GM21737 (cell line): Measurements from ENCODE around the gene SRRT.
A peak's percentile ranks its signal among the peaks of the same experiment; 100 is the strongest.

Experiments
- ATAC-seq: cut with Tn5 transposase; IDR thresholded peaks from one replicate; pipeline ENCODE4 v1.9.1; 2021; ENCODE audit warnings: mild to moderate bottlenecking, moderate library complexity; ENCODE audit not compliant: unreplicated experiment

The SRRT gene

DNA sequence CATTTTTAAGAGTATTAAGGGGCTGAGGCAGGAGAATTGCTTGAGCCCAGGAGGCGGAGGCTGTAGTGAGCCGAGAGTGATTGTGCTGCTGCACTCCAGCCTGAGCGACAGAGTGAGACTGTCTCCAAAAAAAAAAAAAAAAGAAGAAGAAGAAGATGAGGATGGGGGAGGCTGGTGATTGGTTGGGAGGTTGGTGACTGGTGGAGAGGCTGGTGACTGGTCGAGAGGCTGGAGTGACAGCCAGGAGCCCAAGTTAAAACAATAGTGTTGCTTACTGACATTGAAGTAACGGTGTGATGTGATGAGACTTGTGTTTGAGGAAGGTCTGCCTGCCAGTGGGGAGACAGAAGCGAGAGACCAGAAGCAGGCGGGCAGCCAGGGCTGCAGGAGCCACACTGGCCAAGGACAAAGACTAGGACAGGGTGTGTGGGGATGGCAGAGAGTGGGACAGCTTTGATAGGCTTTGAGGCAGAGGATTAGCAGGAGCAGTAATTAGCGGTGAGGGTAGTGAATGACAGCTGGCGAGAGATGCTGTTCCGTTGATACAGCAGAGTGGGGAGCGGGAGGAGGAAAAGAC is 4.9 kb downstream of the SRRT start:
- no peak for ATAC-seq

DNA sequence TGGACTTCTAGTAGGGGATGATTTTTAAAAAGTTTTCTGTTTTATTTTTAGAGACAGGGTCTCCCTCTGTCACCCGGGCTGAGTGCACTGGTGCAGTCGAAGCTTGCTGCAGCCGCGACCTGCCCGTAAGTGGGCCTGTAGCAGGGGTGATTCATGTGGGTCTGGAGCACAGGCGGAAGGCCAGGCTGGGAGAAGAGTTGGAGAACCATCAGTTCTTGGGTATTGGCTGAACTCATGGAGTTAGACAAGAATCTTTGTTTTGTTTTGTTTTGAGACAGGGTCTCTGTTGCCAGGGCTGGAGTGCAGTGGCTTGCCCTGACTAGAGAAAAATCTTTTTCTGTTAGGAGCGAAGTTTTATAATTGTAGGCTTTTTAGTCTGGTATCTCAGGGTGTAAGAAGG is 5.7 kb downstream of the SRRT start:
- no peak for ATAC-seq

DNA sequence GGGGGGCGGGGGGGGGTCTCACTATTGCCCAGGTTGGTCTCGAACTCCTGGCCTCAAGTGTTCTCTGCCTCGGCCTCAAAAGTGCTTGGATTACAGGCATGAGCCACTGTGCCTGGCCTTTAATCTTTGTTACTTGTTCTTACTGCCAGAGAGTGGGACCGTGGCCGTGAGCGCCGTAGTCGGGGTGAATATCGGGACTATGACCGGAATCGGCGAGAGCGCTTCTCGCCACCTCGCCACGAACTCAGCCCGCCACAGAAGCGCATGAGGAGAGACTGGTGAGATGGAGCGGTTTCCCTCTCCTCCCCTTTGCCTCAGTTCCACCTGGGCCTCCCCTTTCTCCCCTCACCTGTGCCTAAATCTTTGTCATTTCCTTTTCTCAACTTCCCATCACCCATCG is 6.2 kb downstream of the SRRT start:
- no peak for ATAC-seq

DNA sequence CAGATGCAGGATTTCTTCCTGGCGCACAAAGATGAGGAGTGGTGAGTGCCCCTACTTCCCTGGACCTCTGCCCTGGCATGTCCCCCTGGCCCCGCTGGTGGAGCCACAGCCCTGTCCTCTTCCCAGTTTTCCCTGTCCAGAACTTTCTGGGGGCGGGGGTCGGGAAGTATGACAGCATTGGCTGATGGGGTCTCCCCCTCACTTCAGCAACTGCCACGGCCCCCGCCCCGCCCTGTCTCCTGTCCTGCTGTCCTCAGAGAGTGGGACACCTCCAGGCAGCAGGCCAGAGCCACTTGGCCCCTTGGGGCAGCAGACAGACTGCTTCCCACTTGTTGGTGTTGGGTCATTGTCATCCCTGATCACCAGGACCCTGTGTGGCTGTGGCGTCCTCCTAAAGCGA is 7.3 kb downstream of the SRRT start:
- ATAC-seq: no peak

DNA sequence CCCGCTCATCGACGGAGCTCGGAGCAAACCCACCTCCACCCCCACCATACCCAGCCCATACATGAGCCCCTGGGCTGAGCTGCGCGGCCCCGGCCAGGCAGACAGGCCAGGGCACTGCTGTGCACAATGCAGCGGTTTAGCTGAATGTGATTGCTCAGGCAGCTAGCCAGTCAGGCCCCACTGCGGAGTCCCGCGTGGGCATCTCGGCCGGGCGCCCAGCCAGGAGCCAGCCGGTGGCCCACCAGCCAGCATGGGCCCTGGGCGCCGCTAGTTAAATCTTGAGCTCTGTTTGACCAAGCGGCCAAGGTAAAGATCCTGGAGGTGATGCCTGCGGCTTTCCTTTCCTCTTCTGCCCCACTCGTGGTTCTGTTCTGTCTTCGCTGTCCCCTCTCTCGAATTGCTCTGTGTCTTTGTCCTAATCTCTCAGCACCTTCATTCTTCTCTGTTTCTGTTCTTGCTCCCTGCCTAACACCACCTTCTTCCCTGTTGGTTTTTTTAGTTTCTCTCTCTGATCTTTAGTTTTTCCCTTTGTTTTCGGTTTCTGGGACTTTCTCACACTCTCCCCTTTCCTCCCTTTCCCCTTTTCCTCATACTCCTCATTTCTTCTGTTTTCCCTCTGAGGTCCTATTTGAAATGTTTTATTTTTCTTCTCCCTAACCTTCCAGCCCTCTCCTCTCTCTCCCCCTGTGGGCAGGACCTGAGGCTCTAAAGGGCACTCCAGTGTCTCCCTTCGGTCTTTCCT is 8.1 kb downstream of the SRRT start:
- ATAC-seq: no peak

DNA sequence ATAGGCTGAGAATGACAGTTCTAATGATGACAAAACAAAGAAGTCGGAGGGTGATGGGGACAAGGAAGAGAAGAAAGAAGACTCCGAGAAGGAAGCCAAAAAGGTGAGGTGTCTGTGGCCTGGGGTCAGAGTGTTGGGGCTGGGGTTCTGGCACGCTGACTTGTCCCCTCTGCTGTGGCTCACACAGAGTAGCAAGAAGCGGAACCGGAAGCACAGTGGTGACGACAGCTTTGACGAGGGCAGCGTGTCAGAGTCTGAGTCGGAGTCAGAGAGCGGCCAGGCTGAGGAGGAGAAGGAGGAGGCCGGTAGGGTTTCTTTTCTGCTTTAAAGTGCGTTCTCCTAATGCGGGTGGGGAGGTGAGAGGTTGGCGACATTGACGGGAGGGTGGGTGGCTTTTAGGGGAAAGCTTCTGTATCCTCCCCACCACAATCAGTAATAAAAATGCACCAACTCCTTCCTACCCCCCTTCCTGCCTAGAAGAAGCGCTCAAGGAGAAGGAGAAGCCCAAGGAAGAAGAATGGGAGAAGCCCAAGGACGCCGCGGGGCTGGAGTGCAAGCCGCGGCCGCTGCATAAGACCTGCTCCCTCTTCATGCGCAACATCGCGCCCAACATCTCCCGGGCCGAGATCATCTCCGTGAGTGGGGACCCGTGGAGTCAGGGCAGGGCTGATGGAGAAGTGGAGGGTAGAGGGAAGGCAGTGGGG is 10.0 kb downstream of the SRRT start:
- ATAC-seq: no peak

DNA sequence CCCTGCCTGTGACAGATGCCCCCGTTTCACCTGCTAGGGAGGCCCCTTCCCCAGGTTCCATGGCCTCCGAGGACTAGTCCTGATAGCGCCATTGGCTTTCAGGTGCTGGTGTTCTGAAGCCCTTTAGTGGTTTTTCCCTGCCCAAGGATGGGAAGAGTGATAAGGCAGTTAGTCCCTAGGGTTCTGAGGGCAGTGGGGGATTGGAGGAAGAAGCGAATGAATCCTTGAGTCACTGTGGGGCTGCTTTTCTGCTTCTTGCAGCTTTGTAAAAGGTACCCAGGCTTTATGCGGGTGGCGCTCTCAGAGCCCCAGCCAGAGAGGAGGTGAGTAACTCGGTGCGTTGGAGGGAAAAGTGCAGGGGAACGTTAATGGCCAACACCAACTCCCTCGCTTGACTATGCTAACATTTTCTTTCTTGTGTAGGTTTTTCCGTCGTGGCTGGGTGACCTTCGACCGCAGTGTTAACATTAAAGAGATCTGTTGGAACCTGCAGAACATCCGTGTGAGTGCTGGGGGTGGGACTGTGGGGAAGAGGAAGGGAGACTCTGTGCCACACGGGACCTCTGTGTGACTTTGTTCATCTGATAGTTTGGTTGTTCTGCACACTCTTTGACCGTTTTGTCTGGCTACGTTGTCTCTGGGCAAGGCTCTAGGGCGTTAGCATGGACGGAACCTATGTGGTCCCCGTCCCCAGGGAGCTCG is 10.7 kb downstream of the SRRT start:
- ATAC-seq: no peak

DNA sequence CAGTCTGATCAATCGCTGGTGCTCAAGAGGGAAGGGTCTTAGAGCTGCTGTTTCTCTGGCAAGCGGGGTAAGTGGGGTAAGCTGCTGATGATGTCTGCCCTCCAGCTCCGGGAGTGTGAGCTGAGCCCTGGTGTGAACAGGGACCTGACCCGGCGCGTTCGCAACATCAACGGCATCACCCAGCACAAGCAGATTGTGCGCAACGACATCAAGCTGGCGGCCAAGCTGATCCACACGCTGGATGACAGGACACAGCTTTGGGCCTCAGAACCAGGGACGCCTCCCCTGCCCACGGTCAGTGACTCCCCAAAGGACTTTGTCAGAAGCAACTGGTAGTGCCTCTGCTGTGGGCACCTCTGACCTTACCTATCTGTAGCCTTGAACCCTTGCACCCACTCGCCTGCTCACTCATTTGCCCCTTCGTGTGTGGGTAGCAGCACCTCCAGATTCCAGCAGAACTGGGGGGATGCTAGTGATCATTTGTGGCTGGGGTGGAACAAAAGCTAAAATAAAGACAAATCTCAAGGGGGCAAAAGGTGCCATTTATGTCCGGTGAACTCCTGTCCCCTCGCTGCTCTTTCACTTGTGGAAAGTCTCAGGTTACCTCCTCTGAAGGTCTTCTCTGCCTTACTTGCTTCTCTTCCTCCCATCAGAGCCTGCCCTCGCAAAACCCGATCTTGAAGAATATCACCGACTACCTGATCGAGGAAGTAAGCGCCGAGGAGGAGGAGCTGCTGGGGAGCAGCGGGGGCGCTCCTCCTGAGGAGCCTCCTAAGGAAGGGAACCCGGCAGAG is 11.4 kb downstream of the SRRT start:
- ATAC-seq: no peak

DNA sequence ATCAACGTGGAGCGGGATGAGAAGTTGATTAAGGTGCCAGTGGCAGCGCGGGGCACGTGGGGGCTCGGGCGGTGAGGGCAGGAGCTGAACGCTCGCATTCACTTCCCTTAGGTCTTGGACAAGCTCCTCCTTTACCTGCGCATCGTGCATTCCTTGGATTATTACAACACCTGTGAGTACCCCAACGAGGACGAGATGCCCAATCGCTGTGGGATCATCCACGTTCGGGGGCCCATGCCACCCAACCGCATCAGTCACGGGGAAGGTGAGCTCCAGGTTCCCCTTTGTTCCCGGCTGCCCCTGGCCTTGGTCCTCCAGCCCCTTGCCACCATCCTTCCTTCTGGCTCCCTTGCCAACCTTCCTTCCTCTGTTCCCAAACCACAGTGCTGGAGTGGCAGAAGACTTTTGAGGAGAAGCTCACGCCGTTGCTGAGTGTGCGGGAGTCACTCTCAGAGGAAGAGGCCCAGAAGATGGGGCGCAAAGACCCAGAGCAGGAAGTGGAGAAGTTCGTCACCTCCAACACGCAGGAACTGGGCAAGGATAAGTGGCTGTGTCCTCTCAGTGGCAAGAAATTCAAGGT is 12.1 kb downstream of the SRRT start:
- no peak for ATAC-seq

DNA sequence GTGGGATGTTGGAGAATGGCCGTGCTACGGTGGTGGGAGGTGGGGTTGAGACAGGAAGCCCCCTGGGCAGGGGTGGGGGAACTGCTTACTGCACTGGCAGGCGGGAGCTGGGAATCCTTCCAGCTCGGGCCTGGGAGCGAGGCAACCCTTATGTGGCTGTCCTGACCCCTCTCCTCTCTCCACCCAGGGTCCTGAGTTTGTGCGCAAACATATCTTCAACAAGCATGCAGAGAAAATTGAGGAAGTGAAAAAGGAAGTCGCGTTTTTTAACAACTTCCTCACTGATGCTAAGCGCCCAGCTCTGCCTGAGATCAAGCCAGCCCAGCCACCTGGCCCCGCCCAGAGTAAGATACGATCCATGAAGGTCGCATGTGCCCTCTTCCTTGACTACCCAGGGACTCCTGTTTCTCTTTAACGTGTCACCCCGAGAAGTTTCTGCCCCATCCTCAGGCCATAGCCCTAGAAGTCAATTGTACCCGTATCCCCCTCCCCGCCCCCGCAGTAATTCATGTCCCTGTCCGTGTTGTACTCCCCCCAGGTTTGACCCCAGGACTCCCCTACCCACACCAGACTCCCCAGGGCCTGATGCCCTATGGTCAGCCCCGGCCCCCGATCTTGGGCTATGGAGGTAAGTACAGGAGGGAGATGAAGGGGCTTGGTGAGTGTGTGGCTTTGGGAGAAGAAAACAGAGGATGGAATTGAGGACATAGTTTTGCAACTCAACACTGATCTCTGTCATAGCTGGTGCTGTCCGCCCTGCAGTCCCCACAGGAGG is 12.8 kb downstream of the SRRT start:
- peak; percentile 38 for ATAC-seq

DNA sequence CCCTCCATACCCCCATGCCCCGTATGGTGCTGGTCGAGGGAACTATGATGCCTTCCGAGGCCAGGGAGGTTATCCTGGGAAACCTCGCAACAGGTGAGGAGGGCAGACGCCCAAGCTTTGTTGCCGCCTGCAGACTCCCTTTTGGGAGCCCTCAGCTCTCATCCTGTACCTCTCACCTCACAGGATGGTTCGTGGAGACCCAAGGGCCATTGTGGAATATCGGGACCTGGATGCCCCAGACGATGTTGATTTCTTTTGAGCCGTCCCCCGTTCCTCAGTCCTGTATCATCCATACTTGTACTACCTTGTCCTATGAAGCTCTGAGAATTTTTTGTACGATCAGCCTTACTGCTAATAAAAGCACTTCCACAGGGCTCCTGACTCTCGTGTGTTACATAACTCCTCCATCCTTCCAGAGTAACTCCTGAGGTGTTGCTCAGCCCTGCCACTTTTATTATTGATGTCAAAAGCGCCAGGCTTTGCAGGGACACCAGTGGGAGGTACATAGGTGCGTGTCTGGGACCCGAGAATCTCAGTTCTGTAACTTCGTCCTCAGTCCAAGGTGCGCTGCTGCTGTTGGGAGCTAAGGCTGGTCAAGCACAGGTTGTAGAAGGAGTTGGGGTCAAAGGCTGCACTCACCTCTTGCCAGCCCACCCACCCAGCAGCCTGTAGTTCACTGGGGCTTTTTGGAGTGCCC is 13.5 kb downstream of the SRRT start:
- ATAC-seq: no peak

DNA sequence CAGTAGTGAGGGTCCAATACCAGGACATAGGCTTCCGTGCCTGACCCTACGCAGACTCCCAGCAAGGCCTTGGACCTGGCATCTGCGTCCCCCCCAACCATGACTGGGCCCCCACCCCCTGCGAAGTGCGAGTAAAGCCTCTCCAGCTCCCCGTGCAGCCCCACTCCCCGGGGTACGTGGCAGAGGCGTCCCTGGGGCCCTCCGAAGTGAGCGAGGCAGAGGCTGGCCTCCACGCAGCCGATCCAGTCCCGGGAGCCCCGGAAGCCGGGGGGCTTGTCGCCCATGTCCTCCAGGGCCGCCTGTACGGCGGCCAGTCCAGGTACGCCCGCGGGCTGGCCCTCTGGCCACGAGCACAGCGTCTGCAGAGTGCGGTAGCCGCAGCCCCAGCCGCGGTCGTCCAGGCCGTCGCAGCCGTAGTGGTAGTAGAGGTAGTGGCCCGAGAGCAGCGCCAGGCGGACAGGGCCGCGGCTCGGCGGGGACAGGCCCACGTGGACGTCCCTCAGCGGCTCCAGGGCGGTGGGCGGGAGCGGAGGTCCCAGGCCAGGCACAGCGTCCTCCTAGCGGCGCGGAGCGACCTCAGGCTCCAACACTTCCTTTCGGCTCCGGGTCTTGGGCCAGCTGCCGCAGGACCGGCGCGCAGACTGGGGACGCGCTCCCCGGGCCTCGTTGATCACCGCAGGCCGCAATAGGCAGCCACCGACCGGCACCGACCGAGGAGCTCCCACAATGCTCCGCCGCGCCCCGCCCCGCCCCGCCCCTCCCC is 14.3 kb downstream of the SRRT start, which contains the start of gene UFSP1:
TSS of gene UFSP1 (minus strand) at position 728 of the 763 bp plus-strand sequence. CDS start at position 284, 444 bp downstream.
- ATAC-seq: peak; percentile 29

DNA sequence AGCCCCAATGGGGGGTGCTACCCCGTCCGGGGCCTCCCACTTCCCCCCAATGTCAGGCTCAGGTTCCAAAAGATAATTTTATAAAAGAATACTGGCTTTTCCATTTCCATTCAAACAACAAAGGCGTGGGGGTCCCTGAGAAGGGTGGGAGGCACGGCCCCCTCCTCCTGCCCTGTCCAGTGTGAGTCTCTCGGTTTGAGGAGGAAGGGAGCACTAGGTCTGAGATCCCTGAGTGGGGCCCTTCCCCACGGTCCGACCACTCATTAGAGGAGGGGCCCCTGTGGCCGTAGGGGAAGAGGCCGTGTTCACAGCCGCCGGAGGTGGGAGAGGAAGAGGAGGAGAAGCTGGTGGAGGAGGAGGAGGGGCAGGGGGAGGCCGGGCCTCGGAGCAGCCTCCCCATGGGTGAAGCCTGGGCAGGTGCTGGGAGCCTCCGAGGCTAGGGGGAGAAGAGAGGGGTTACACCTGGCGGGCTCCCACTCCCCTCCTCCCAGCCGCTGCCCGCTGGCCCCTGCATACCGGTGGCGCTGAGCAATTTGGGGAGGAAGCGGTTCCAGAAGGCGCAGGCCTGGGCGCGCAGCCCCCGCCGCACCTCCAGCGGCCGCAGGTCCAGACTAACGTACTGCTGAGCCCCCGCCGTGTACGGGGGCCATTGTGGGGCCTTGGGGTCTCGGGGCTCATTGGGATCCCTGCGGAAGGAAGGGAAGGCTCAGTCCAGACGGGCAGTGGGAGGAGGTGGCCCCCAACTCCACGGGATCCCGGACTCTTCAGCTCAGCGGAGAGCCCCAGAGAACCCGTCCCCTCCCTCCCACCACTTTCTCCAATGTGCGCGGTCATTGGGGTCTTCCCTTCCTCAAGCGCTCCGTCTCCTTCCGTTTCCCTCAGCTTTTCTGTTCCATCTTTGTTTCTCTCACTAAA is 16.0 kb downstream of the SRRT start:
- no peak for ATAC-seq

DNA sequence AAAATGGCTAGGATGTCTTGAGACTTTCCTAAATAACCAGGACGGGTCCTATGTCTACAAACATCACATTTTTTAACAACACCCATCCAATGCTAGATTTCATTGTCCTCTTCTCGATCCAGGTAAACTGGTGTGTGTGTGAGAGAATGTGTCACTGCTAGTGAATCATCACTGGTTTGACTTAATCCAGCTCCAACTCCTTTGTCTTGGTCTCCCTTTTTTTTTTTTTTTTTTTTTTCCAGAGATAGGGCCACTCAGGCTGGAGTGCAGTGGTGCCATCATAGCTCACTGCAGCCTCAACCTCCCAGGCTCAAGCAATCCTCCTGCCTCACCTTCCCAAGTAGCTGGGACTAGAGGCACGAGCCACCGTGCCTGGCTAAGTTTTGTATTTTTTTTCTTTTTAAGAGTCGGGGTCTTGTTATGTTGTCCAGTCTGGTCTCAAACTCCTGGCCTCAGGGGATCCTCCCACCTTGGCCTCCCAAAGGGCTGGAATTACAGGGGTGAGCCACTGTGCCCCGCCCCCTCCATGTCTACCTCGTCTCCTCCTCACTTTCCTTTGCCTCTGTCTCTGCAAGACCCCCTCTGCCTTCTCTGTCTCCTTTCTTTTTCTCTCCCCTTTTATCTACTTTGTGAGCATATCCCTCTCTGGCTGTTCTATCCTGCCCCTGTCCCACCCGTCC is 16.8 kb downstream of the SRRT start:
- ATAC-seq: no peak

DNA sequence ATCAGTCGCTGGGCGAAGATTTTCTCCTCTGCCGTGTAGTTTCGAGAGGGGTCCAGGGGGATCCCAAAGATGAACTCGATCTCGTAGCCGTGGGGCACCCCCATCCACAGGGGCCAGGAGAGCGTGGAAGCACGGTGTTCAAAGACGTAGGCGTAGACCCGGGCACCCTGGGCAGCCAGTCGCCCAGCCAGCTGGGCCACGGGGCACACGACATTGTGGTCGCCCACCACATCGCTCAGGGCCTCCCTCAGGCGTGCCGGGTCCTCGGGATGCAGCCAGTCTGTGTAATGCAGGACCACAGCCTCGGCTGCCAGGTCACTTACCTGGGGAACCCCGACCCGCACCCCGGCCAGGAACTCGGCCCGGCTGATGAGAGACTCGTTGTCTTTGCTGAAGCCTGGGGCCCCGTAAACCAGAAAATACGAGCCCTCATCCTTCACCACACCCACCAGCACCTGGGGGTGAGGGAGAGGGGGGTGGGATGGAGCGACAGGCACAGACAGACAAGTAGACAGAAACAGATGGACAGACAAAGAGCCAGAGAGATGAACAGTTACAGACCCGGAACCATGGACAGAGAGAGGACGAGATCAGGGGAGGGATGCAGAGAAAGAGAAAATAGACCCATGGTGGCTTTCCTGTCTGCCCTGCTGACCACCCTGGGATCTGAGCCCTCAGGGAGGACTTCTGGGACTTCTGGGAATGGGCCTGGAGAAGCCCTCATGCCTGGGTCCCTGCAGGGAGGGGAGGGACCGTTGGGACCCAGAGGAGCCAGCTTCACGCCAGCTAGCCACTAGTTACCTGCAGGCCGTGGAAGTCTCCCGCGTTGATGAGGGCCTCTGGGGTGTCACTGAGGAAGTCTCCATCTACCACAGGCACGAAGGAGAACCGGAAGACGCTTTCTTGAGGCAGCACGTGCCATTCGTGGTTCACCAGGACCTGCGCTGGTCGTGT is 17.7 kb downstream of the SRRT start:
- ATAC-seq: no peak
